ENCODE results near the gene NOC4L.

NOC4L gene

GRCh38 chr12:132196038-132196872, 52.0 kb downstream of the NOC4L start:
- peak in 1 of 58 donors; percentile 7 for DNase-seq

GRCh38 chr12:132196873-132197390, 52.7 kb downstream of the NOC4L start:
- DNase-seq: no peak

- peak in 25 of 58 donors; percentile 9 to 67 (median 36) for DNase-seq
Measured at GRCh38 chr12:132197581-132198354, 53.5 kb downstream of the NOC4L start.

- no peak for DNase-seq
Measured at GRCh38 chr12:132199101-132199500, 54.8 kb downstream of the NOC4L start.

- DNase-seq: peak in 13 of 58 donors; percentile 8 to 65 (median 29)
Measured at GRCh38 chr12:132199526-132200319, 55.5 kb downstream of the NOC4L start.

GRCh38 chr12:132200800-132201199, 56.5 kb downstream of the NOC4L start:
- no peak for DNase-seq

- no peak for DNase-seq
Measured at GRCh38 chr12:132201391-132202120, 57.3 kb downstream of the NOC4L start.
